ENCODE measurements around the gene HPS3. TPM values are rescaled to one million over a fixed set of nuclear protein-coding genes. Genes with fewer than 3 reads are reported as not detected.
A peak's percentile ranks its signal among the peaks of the same experiment; 100 is the strongest.

The HPS3 gene
- total RNA-seq, 4 donors from 2014 or later = 17.8 to 39.5 (median 24.7) TPM

- no peaks in the 10 kb centered on the region for H3K27me3 ChIP-seq
- no peaks in the 10 kb centered on the region for H3K9me3 ChIP-seq
- TF ChIP-seq EP300 (IDR thresholded peaks at IDR 0.05) (no peak), POLR2A (IDR thresholded peaks at IDR 0.05) (no peak)
- TF ChIP-seq, protein P1, sequence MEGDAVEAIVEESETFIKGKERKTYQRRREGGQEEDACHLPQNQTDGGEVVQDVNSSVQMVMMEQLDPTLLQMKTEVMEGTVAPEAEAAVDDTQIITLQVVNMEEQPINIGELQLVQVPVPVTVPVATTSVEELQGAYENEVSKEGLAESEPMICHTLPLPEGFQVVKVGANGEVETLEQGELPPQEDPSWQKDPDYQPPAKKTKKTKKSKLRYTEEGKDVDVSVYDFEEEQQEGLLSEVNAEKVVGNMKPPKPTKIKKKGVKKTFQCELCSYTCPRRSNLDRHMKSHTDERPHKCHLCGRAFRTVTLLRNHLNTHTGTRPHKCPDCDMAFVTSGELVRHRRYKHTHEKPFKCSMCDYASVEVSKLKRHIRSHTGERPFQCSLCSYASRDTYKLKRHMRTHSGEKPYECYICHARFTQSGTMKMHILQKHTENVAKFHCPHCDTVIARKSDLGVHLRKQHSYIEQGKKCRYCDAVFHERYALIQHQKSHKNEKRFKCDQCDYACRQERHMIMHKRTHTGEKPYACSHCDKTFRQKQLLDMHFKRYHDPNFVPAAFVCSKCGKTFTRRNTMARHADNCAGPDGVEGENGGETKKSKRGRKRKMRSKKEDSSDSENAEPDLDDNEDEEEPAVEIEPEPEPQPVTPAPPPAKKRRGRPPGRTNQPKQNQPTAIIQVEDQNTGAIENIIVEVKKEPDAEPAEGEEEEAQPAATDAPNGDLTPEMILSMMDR (IDR thresholded peaks at IDR 0.05) = no peak
- H3K27ac ChIP-seq = no peak overlapping the region
- peaks cover 0 to 90% (median 2%) of the 10 kb centered on the region in 3 donors for H3K36me3 ChIP-seq
- H3K4me3 ChIP-seq = no peak overlapping the region
- WGBS, 2 donors = 82 to 84% methylated on average over 2 of the region's 2 CpGs
- no peak for DNase-seq (ENCODE audit: low spot score in 2 of 2)
- no peaks in the 10 kb centered on the region for H3K4me1 ChIP-seq
Measured at GRCh38 chr3:149167898-149168297, 38.5 kb downstream of the HPS3 start.

GRCh38 chr3:149170672-149171071, 41.2 kb downstream of the HPS3 start:
- Histone ChIP-seq H3K4me1 (no peaks in the 10 kb centered on the region), H3K4me3 (no peak overlapping the region), H3K27me3 (no peaks in the 10 kb centered on the region), H3K27ac (no peak overlapping the region), H3K36me3 (peaks cover 0 to 92% (median 2%) of the 10 kb centered on the region in 3 donors), H3K9me3 (no peaks in the 10 kb centered on the region)
- TF ChIP-seq POLR2A (IDR thresholded peaks at IDR 0.05) = no peak
- TF ChIP-seq, protein P1 (IDR thresholded peaks at IDR 0.05) = no peak
- TF ChIP-seq EP300 (IDR thresholded peaks at IDR 0.05) = no peak
- no peak for DNase-seq (ENCODE audit: low spot score in 2 of 2)
- WGBS, 2 donors = 97 to 98% methylated on average over 7 of the region's 7 CpGs

GRCh38 chr3:149174901-149175300, 45.5 kb downstream of the HPS3 start:
- Histone ChIP-seq H3K36me3 (peaks cover 0 to 80% (median 0%) of the 10 kb centered on the region in 3 donors), H3K27me3 (no peaks in the 10 kb centered on the region)
- WGBS, 2 donors = 77 to 93% methylated on average over 3 of the region's 3 CpGs

GRCh38 chr3:149177122-149177521, 47.7 kb downstream of the HPS3 start:
- Histone ChIP-seq H3K9me3 (no peaks in the 10 kb centered on the region), H3K36me3 (peaks cover 0 to 77% (median 0%) of the 10 kb centered on the region in 3 donors), H3K27me3 (no peaks in the 10 kb centered on the region), H3K4me1 (peaks cover 0 to 17% (median 4%) of the 10 kb centered on the region in 4 donors), H3K27ac (no peak overlapping the region), H3K4me3 (no peak overlapping the region)
- 100% methylated on average over 1 of the region's 1 CpG for WGBS, 2 donors
- TF ChIP-seq POLR2A (IDR thresholded peaks at IDR 0.05) = no peak
- TF ChIP-seq, protein P1 (IDR thresholded peaks at IDR 0.05) = no peak
- DNase-seq (ENCODE audit: low spot score in 2 of 2) = no peak

More at GRCh38 chr3:149174901-149175300, 45.5 kb downstream of the HPS3 start:
- H3K27ac ChIP-seq = no peak overlapping the region
- TF ChIP-seq POLR2A (IDR thresholded peaks at IDR 0.05) (no peak), EP300 (IDR thresholded peaks at IDR 0.05) (no peak)
- TF ChIP-seq, protein P1 (IDR thresholded peaks at IDR 0.05) = no peak
- H3K9me3 ChIP-seq = no peaks in the 10 kb centered on the region
- H3K4me1 ChIP-seq = peaks cover 0 to 13% (median 4%) of the 10 kb centered on the region in 4 donors
- H3K4me3 ChIP-seq = no peak overlapping the region
- no peak for DNase-seq (ENCODE audit: low spot score in 2 of 2)

DNA sequence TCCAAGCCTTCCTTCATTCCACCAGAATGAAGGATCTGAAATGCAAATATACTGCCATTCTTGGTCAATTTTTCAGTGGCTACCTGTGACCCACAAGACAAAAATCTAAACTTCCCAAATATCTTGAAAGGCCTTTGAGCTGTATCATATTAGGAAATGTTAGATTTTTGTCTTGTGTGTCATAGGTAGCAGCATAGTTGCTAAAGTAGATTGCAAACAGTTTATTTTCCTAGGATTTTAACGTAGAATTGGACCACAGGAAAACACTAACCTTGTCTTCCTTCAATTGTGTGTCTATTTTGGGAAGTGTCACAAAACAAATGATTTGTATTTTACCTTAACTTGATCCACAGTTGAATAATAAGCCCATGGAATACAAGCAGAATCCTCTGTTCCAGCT, 49.8 kb downstream of the HPS3 start:
- H3K36me3 ChIP-seq = peaks cover 0 to 57% (median 0%) of the 10 kb centered on the region in 3 donors
- WGBS, 2 donors = 68 to 71% methylated on average over 1 of the region's 1 CpG
- no peaks in the 10 kb centered on the region for H3K9me3 ChIP-seq
- H3K27ac ChIP-seq = peak overlapping the region in 2 of 4 donors; percentile 76 to 82
- H3K27me3 ChIP-seq = no peaks in the 10 kb centered on the region
- H3K4me3 ChIP-seq = no peak overlapping the region
- TF ChIP-seq, protein P1 (IDR thresholded peaks at IDR 0.05) = no peak
- TF ChIP-seq EP300 (IDR thresholded peaks at IDR 0.05) (no peak), POLR2A (IDR thresholded peaks at IDR 0.05) (no peak)
- DNase-seq (ENCODE audit: low spot score in 2 of 2) = no peak
- H3K4me1 ChIP-seq = peaks cover 0 to 17% (median 4%) of the 10 kb centered on the region in 4 donors

All from tibial nerve (tissue), 4 donors.